H9 (cell line): ENCODE results near the gene C7orf25. TPM values are rescaled to one million over a fixed set of nuclear protein-coding genes. Genes with fewer than 3 reads are reported as not detected.

Experiments used
- DNase-seq: peaks from one replicate; pipeline ENCODE4 v3.0.0-alpha.2; 2017
- H2AFZ ChIP-seq: one replicate; pipeline ENCODE4 v1.6.1; 2013; ENCODE audit warnings: mild to moderate bottlenecking, low read length, control low read depth, moderate library complexity
- H2AK5ac ChIP-seq: 2 replicates; pipeline ENCODE4 v1.6.1; 2013; ENCODE audit warnings: low read length, control low read depth, mixed read lengths; ENCODE audit not compliant: insufficient read length
- H2BK120ac ChIP-seq: one replicate; pipeline ENCODE4 v1.6.1; 2013; ENCODE audit warnings: low read depth, mild to moderate bottlenecking, low read length, control low read depth, inconsistent platforms; ENCODE audit not compliant: poor library complexity, severe bottlenecking
- H2BK12ac ChIP-seq: 2 replicates; pipeline ENCODE4 v1.6.1; 2013; ENCODE audit warnings: low read length, control low read depth, mixed read lengths, low read depth; ENCODE audit not compliant: insufficient read length
- H2BK15ac ChIP-seq: 2 replicates; pipeline ENCODE4 v1.6.1; 2013; ENCODE audit warnings: low read depth, low read length, control low read depth
- H2BK20ac ChIP-seq: one replicate; pipeline ENCODE4 v1.6.1; 2013; ENCODE audit warnings: low read depth, mild to moderate bottlenecking, low read length, control low read depth, inconsistent platforms; ENCODE audit not compliant: poor library complexity, severe bottlenecking
- H2BK5ac ChIP-seq: 2 replicates; pipeline ENCODE4 v1.6.1; 2013; ENCODE audit warnings: low read length, control low read depth, mixed read lengths; ENCODE audit not compliant: insufficient read length
- H3K14ac ChIP-seq: 2 replicates; pipeline ENCODE4 v1.6.1; 2013; ENCODE audit warnings: low read length, control low read depth; ENCODE audit not compliant: insufficient read depth
- H3K18ac ChIP-seq: 2 replicates; pipeline ENCODE4 v1.6.1; 2013; ENCODE audit warnings: low read depth, mild to moderate bottlenecking, mixed read lengths, low read length, control low read depth; ENCODE audit not compliant: insufficient read length
- H3K23ac ChIP-seq: 2 replicates; pipeline ENCODE4 v1.6.1; 2013; ENCODE audit warnings: low read length, control low read depth, mixed read lengths, low read depth; ENCODE audit not compliant: insufficient read length
- H3K23me2 ChIP-seq: 2 replicates; pipeline ENCODE4 v1.6.1; 2013; ENCODE audit warnings: low read depth, mild to moderate bottlenecking, mixed read lengths, low read length, control low read depth; ENCODE audit not compliant: insufficient read length, poor library complexity, severe bottlenecking
- H3K27ac ChIP-seq: 2 replicates; pipeline ENCODE4 v1.5.1; 2013; ENCODE audit warnings: low read length, control low read depth, mixed read lengths, low read depth; ENCODE audit not compliant: insufficient read length
- H3K27me3 ChIP-seq: 2 replicates; pipeline ENCODE4 v1.6.1; 2013; ENCODE audit warnings: low read length, control low read depth, inconsistent platforms; ENCODE audit not compliant: insufficient read depth
- H3K4ac ChIP-seq: 2 replicates; pipeline ENCODE4 v1.6.1; 2013; ENCODE audit warnings: low read depth, mild to moderate bottlenecking, control low read depth, inconsistent platforms, low read length, moderate library complexity
- H3K4me1 ChIP-seq: 2 replicates; pipeline ENCODE4 v1.6.1; 2013; ENCODE audit warnings: low read length, control low read depth, inconsistent platforms; ENCODE audit not compliant: insufficient read depth
- H3K4me2 ChIP-seq: 2 replicates; pipeline ENCODE4 v1.6.1; 2013; ENCODE audit warnings: low read length, control low read depth, mixed read lengths; ENCODE audit not compliant: insufficient read length, insufficient read depth
- H3K56ac ChIP-seq: 2 replicates; pipeline ENCODE4 v1.6.1; 2013; ENCODE audit warnings: low read depth, mild to moderate bottlenecking, mixed read lengths, low read length, control low read depth; ENCODE audit not compliant: insufficient read length
- H3K79me1 ChIP-seq: 2 replicates; pipeline ENCODE4 v1.6.1; 2013; ENCODE audit warnings: low read depth, mild to moderate bottlenecking, moderate library complexity, low read length, control low read depth, inconsistent platforms; ENCODE audit not compliant: insufficient read depth, poor library complexity, severe bottlenecking
- H3K79me2 ChIP-seq: 2 replicates; pipeline ENCODE4 v1.6.1; 2013; ENCODE audit warnings: low read length, control low read depth, inconsistent platforms; ENCODE audit not compliant: insufficient read depth
- H3K9ac ChIP-seq: 2 replicates; pipeline ENCODE4 v1.6.1; 2013; ENCODE audit warnings: low read length, control low read depth, mixed read lengths; ENCODE audit not compliant: insufficient read length; ENCODE audit errors: extremely low read depth
- H3K9me3 ChIP-seq: one replicate; pipeline ENCODE4 v1.6.1; 2013; ENCODE audit warnings: low read depth, low read length, inconsistent platforms; ENCODE audit not compliant: control insufficient read depth
- H3T11ph ChIP-seq: one replicate; pipeline ENCODE4 v1.6.1; 2013; ENCODE audit warnings: mild to moderate bottlenecking, low read length, control low read depth, inconsistent platforms
- H4K20me1 ChIP-seq: one replicate; pipeline ENCODE4 v1.6.1; 2013; ENCODE audit not compliant: control insufficient read depth, insufficient read length, insufficient read depth
- H4K5ac ChIP-seq: 2 replicates; pipeline ENCODE4 v1.6.1; 2013; ENCODE audit warnings: low read depth, mild to moderate bottlenecking, mixed read lengths, low read length, control low read depth; ENCODE audit not compliant: insufficient read length
- H4K8ac ChIP-seq: replicated peaks from 2 replicates; pipeline ENCODE4 v1.6.1; 2013; ENCODE audit warnings: low read length, control low read depth, mixed read lengths, low read depth; ENCODE audit not compliant: insufficient read length
- H4K91ac ChIP-seq: 2 replicates; pipeline ENCODE4 v1.6.1; 2013; ENCODE audit warnings: low read depth, mild to moderate bottlenecking, moderate library complexity, mixed read lengths, low read length, control low read depth; ENCODE audit not compliant: insufficient read length
- H3K27ac Mint-ChIP-seq, 3 experiments: 2 replicates in 2 of 3; 3 replicates in 1 of 3; pipeline ENCODE4 v1.8.0; 2020 to 2021; ENCODE audit warnings: mixed read lengths in 3 of 3, mild to moderate bottlenecking in 1 of 3, moderate library complexity in 1 of 3
- H3K27me3 Mint-ChIP-seq: 2 replicates; pipeline ENCODE4 v1.8.0; 2021; ENCODE audit warnings: low read depth, mild to moderate bottlenecking, moderate library complexity, mixed read lengths
- H3K36me3 Mint-ChIP-seq, 3 experiments: 2 replicates in 2 of 3; 3 replicates in 1 of 3; pipeline ENCODE4 v1.8.0; 2020 to 2021; ENCODE audit warnings: low read depth in 3 of 3, mixed read lengths in 3 of 3; ENCODE audit not compliant: insufficient read depth in 1 of 3
- H3K4me1 Mint-ChIP-seq, 2 experiments: 2 replicates each; pipeline ENCODE4 v1.8.0; 2020; ENCODE audit warnings: mixed read lengths in 2 of 2
- H3K4me3 Mint-ChIP-seq, 2 experiments: 2 replicates in 1 of 2; 3 replicates in 1 of 2; pipeline ENCODE4 v1.8.0; 2020 to 2021; ENCODE audit warnings: mild to moderate bottlenecking in 2 of 2, mixed read lengths in 2 of 2, moderate library complexity in 1 of 2
- H3K9me3 Mint-ChIP-seq, 2 experiments: 2 replicates in 1 of 2; 3 replicates in 1 of 2; pipeline ENCODE4 v1.8.0; 2020; ENCODE audit warnings: mild to moderate bottlenecking in 2 of 2, mixed read lengths in 2 of 2, moderate library complexity in 1 of 2
- CTCF ChIP-seq: fragments of 200-600 bp; sonication (generic); conservative IDR thresholded peaks from 3 replicates; pipeline ENCODE4 v1.8.0; 2021; ENCODE audit warnings: antibody characterized with exemption, mild to moderate bottlenecking
- WGBS: extraction: QIAGEN DNeasy Blood & Tissue Kit; methylation state at CpG from one replicate; pipeline ENCODE4 v1.1.7; 2013; ENCODE audit warnings: missing lambda C conversion rate, low lambda C conversion rate, mixed read lengths; ENCODE audit not compliant: insufficient read length; ENCODE audit errors: extremely low coverage; 5-methylcytosine and 5-hydroxymethylcytosine counted together
- total RNA-seq: library from RNA; stranded (reverse); gene quantifications from 2 replicates; pipeline ENCODE4 v1.2.1, GENCODE V29; 2021

C7orf25 gene
- total RNA-seq, 1 experiment from 2014 or later, result 3.8 TPM

GRCh38 chr7:42940985-42941847 is 29.3 kb upstream of the C7orf25 start:
- no peak overlapping the region for H3K56ac ChIP-seq
- peak overlapping the region in 1 of 3 experiments; percentile 32; a peak in 3 of 7 replicates for H3K27ac Mint-ChIP-seq
- H2BK120ac ChIP-seq, result no peak overlapping the region
- no peak overlapping the region for H4K91ac ChIP-seq
- H3K9me3 Mint-ChIP-seq, result no peaks in the 10 kb centered on the region
- H3K4me1 ChIP-seq, result no peaks in the 10 kb centered on the region; the same call in 1 of the 2 replicates
- no peaks in the 10 kb centered on the region for H3K79me1 ChIP-seq
- no peak overlapping the region for H2BK12ac ChIP-seq
- no peak overlapping the region for H4K5ac ChIP-seq
- H3K14ac ChIP-seq, result no peak overlapping the region
- H3K27ac ChIP-seq, result no peak overlapping the region
- no peak overlapping the region for H3K4me3 Mint-ChIP-seq
- no peak overlapping the region for H3K4me2 ChIP-seq
- peak; percentile 97 for TF ChIP-seq CTCF
- H3K4me1 Mint-ChIP-seq, result peaks cover 6 to 15% of the 10 kb centered on the region in 2 experiments
- H3K9me3 ChIP-seq, result no peaks in the 10 kb centered on the region
- no peak overlapping the region for H2BK5ac ChIP-seq
- no peaks in the 10 kb centered on the region for H3K27me3 Mint-ChIP-seq
- H3K79me2 ChIP-seq, result no peaks in the 10 kb centered on the region
- no peak overlapping the region for H4K8ac ChIP-seq
- no peak overlapping the region for H3K18ac ChIP-seq
- no peak overlapping the region for H2BK20ac ChIP-seq
- no peak overlapping the region for H3K23ac ChIP-seq
- no CpG with 5 or more reads among the region's 13 CpGs for WGBS
- H3K23me2 ChIP-seq, result no peaks in the 10 kb centered on the region
- H3K9ac ChIP-seq, result no peak overlapping the region
- H4K20me1 ChIP-seq, result no peaks in the 10 kb centered on the region
- H2AK5ac ChIP-seq, result no peak overlapping the region
- peak; percentile 84 for DNase-seq
- H3K36me3 Mint-ChIP-seq, result peaks cover 5 to 31% (median 26%) of the 10 kb centered on the region in 3 experiments
- H2AFZ ChIP-seq, result no peak overlapping the region
- H3T11ph ChIP-seq, result no peak overlapping the region
- H2BK15ac ChIP-seq, result no peak overlapping the region
- H3K4ac ChIP-seq, result no peak overlapping the region
- H3K27me3 ChIP-seq, result no peaks in the 10 kb centered on the region
